ENCODE data around the gene CTDSPL.

DNA sequence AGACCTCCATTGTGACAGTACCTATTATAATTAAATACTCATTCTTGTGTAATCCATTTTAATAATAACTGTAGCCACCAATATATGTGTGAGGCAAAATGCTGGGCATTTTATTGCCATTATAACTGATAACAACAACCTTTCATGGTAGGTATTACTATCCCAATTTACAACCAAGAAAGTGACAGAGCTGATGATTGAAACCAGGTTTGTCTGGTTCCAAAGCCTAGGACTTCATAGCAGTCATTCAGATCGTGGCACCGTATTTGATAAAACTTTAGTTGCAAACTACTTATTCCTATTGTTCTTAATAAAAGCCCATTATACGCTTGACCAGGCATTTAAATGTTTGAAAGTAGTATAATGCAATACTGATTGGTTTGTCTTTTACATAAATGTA lies 102.5 kb downstream of the CTDSPL start:
- TF ChIP-seq EZH2 (IDR thresholded peaks at IDR 0.05; ENCODE audit: insufficient read depth, poor library complexity, severe bottlenecking) (no peak), EZH2phosphoT487 (IDR thresholded peaks at IDR 0.05; ENCODE audit: insufficient read depth, low read depth) (no peak)
